ENCODE data around the gene BUD31. TPM values are rescaled to one million over a fixed set of nuclear protein-coding genes. Genes with fewer than 3 reads are reported as not detected.

The BUD31 gene
- total and polyA plus RNA-seq, 2 of the 13 experiments (the other 11 are each of a cell fraction or from before 2014, with no cell fraction given) = 35.1 to 79.1 TPM

GRCh38 chr7:99408379-99409191 lies at the start of gene BUD31, which contains the start of gene PDAP1 (continued):
- TF ChIP-seq, protein P1, sequence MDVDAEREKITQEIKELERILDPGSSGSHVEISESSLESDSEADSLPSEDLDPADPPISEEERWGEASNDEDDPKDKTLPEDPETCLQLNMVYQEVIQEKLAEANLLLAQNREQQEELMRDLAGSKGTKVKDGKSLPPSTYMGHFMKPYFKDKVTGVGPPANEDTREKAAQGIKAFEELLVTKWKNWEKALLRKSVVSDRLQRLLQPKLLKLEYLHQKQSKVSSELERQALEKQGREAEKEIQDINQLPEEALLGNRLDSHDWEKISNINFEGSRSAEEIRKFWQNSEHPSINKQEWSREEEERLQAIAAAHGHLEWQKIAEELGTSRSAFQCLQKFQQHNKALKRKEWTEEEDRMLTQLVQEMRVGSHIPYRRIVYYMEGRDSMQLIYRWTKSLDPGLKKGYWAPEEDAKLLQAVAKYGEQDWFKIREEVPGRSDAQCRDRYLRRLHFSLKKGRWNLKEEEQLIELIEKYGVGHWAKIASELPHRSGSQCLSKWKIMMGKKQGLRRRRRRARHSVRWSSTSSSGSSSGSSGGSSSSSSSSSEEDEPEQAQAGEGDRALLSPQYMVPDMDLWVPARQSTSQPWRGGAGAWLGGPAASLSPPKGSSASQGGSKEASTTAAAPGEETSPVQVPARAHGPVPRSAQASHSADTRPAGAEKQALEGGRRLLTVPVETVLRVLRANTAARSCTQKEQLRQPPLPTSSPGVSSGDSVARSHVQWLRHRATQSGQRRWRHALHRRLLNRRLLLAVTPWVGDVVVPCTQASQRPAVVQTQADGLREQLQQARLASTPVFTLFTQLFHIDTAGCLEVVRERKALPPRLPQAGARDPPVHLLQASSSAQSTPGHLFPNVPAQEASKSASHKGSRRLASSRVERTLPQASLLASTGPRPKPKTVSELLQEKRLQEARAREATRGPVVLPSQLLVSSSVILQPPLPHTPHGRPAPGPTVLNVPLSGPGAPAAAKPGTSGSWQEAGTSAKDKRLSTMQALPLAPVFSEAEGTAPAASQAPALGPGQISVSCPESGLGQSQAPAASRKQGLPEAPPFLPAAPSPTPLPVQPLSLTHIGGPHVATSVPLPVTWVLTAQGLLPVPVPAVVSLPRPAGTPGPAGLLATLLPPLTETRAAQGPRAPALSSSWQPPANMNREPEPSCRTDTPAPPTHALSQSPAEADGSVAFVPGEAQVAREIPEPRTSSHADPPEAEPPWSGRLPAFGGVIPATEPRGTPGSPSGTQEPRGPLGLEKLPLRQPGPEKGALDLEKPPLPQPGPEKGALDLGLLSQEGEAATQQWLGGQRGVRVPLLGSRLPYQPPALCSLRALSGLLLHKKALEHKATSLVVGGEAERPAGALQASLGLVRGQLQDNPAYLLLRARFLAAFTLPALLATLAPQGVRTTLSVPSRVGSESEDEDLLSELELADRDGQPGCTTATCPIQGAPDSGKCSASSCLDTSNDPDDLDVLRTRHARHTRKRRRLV (CRISPR knock-in tag; IDR thresholded peaks at IDR 0.05) = no peak
- TF ChIP-seq RBFOX2 (IDR thresholded peaks at IDR 0.05; ENCODE audit: low read depth, low read length) (peak; percentile 94), ZFP37 (CRISPR knock-in tag; IDR thresholded peaks at IDR 0.05; ENCODE audit: borderline replicate concordance) (no peak), REL (CRISPR knock-in tag; conservative IDR thresholded peaks at IDR 0.05) (no peak), RAD21 (CRISPR knock-in tag; IDR thresholded peaks at IDR 0.05) (peak; percentile 54; the same call in 1 of the 2 replicates), ZNF563 (CRISPR knock-in tag; IDR thresholded peaks at IDR 0.05) (peak; percentile 78; the same call in 1 of the 2 replicates), SPEN (CRISPR knock-in tag; IDR thresholded peaks at IDR 0.05; ENCODE audit: low read depth) (peak; percentile 85), ZNF792 (CRISPR knock-in tag; IDR thresholded peaks at IDR 0.05) (peak; percentile 39; the same call in 1 of the 2 replicates), SUZ12 (IDR thresholded peaks at IDR 0.05; ENCODE audit: low read depth, low read length) (no peak), MZF1 (CRISPR knock-in tag; IDR thresholded peaks at IDR 0.05; ENCODE audit: borderline replicate concordance) (no peak), SMAD3 (CRISPR knock-in tag; IDR thresholded peaks at IDR 0.05) (peak; percentile 90; the same call in 1 of the 2 replicates), SMARCC2 (IDR thresholded peaks at IDR 0.05) (no peak), ZNF556 (CRISPR knock-in tag; IDR thresholded peaks at IDR 0.05; ENCODE audit: borderline replicate concordance) (peak; percentile 43; the same call in 1 of the 2 replicates), ZNF292 (CRISPR knock-in tag; IDR thresholded peaks at IDR 0.05; ENCODE audit: borderline replicate concordance, low read depth) (no peak), ZNF703 (CRISPR knock-in tag; IDR thresholded peaks at IDR 0.05; ENCODE audit: borderline replicate concordance) (no peak), ZNF547 (CRISPR knock-in tag; IDR thresholded peaks at IDR 0.05) (peak; percentile 77; the same call in 1 of the 2 replicates), KMT2A (CRISPR knock-in tag; IDR thresholded peaks at IDR 0.05) (peak; percentile 51; the same call in 1 of the 2 replicates), MEF2D (CRISPR knock-in tag; IDR thresholded peaks at IDR 0.05) (peak; percentile 74; the same call in 1 of the 2 replicates), ZNF253 (CRISPR knock-in tag; IDR thresholded peaks at IDR 0.05; ENCODE audit: borderline replicate concordance) (no peak), SALL1 (CRISPR knock-in tag; IDR thresholded peaks at IDR 0.05) (peak; percentile 96), RARA (CRISPR knock-in tag; IDR thresholded peaks at IDR 0.05) (0 out of 2 replicates have a peak, but pooled peaks have one; percentile 23), RAD51 (IDR thresholded peaks at IDR 0.05; ENCODE audit: borderline replicate concordance) (no peak), ZSCAN12 (CRISPR knock-in tag; IDR thresholded peaks at IDR 0.05) (peak; percentile 69; the same call in 1 of the 2 replicates), PAWR (CRISPR knock-in tag; IDR thresholded peaks at IDR 0.05; ENCODE audit: borderline replicate concordance) (no peak), CHD4 (IDR thresholded peaks at IDR 0.05; ENCODE audit: borderline replicate concordance, low read length) (no peak), HHEX (CRISPR knock-in tag; IDR thresholded peaks at IDR 0.05) (no peak), RCOR2 (CRISPR knock-in tag; IDR thresholded peaks at IDR 0.05) (0 out of 2 replicates have a peak, but pooled peaks have one; percentile 33), SOX6 (IDR thresholded peaks at IDR 0.05) (no peak), SOX6 (CRISPR knock-in tag; IDR thresholded peaks at IDR 0.05) (peak; percentile 69)

All from HepG2 (cell line).